PC-3 (cell line): Measurements from ENCODE around the gene C19orf25. TPM values are rescaled to one million over a fixed set of nuclear protein-coding genes. Genes with fewer than 3 reads are reported as not detected.

Experiments
- ATAC-seq: fragments of 200-7000 bp; cut with Tn5 transposase; 2 replicates; pipeline ENCODE4 v1.9.1; 2020; ENCODE audit warnings: mild to moderate bottlenecking, moderate library complexity
- Bru-seq: library from RNA; stranded (reverse); fragments of 400-500 nt; gene quantifications from one replicate; lab custom pipeline; 2021; lab: Mats Ljungman, UMichigan
- BruChase-seq, 2 experiments: library from RNA; stranded (reverse); fragments of 400-500 nt; gene quantifications; one replicate each; lab custom pipeline; 2021; lab: Mats Ljungman, UMichigan
- BruUV-seq: library from RNA; stranded (reverse); fragments of 400-500 nt; replicated peaks from 2 replicates; lab custom pipeline; 2021; lab: Mats Ljungman, UMichigan
- CTCF ChIA-PET: fragments of 300-600 bp; sonication (Branson Sonifier 250); formaldehyde crosslinking; loops from one replicate; lab custom pipeline; 2022; ENCODE audit warnings: antibody characterized with exemption; lab: Charles Lee
- POLR2A ChIA-PET: fragments of 300-600 bp; sonication (Branson Sonifier 250); formaldehyde crosslinking; loops from one replicate; lab custom pipeline; 2022; ENCODE audit warnings: antibody characterized with exemption; ENCODE audit not compliant: unreplicated experiment; lab: Charles Lee
- DNase-seq: peaks from one replicate; pipeline ENCODE4 v3.0.0-alpha.2; 2015
- H2AFZ ChIP-seq: fragments of 300-600 bp; sonication (generic); 2 replicates; pipeline ENCODE4 v1.6.0; 2016; ENCODE audit warnings: antibody characterized with exemption, low read length
- H3F3A ChIP-seq: fragments of 300-600 bp; sonication (generic); one replicate; pipeline ENCODE4 v1.6.0; 2017; ENCODE audit warnings: antibody characterized with exemption, low read length, control low read depth, mild to moderate bottlenecking; ENCODE audit not compliant: unreplicated experiment
- H3K27ac ChIP-seq: fragments of 300-600 bp; sonication (generic); 2 replicates; pipeline ENCODE4 v1.5.1; 2016; ENCODE audit warnings: mild to moderate bottlenecking, low read length
- H3K27me3 ChIP-seq: fragments of 300-600 bp; sonication (generic); 2 replicates; pipeline ENCODE4 v1.6.1; 2016; ENCODE audit warnings: low read length, mixed read lengths
- H3K36me3 ChIP-seq: fragments of 300-600 bp; sonication (generic); 2 replicates; pipeline ENCODE4 v1.6.1; 2016; ENCODE audit warnings: low read depth, mixed run types, low read length, mixed read lengths
- H3K4me1 ChIP-seq: fragments of 300-600 bp; sonication (generic); 2 replicates; pipeline ENCODE4 v1.5.1; 2016; ENCODE audit warnings: low read length; ENCODE audit not compliant: insufficient read depth
- H3K4me2 ChIP-seq: fragments of 300-600 bp; sonication (generic); 2 replicates; pipeline ENCODE4 v1.6.0; 2016; ENCODE audit warnings: low read length
- H3K4me3 ChIP-seq: fragments of 300-600 bp; sonication (generic); 2 replicates; pipeline ENCODE4 v1.5.1; 2016; ENCODE audit warnings: mild to moderate bottlenecking, low read length, mixed read lengths
- H3K79me2 ChIP-seq: fragments of 300-600 bp; sonication (generic); 2 replicates; pipeline ENCODE4 v1.6.1; 2017; ENCODE audit warnings: low read length, mixed read lengths
- H3K9ac ChIP-seq: fragments of 300-600 bp; sonication (generic); 2 replicates; pipeline ENCODE4 v1.6.0; 2016; ENCODE audit warnings: mild to moderate bottlenecking, low read length
- H3K9me2 ChIP-seq: fragments of 300-600 bp; sonication (generic); replicated peaks from 2 replicates; pipeline ENCODE4 v1.6.1; 2016; ENCODE audit warnings: mixed run types, low read length, mixed read lengths
- H3K9me3 ChIP-seq: fragments of 300-600 bp; sonication (generic); 2 replicates; pipeline ENCODE4 v1.6.1; 2016; ENCODE audit warnings: low read length, mixed read lengths
- H4K20me1 ChIP-seq: fragments of 300-600 bp; sonication (generic); 2 replicates; pipeline ENCODE4 v1.6.1; 2016; ENCODE audit warnings: low read length, mixed read lengths
- CTCF ChIP-seq: fragments of 300-600 bp; sonication (generic); conservative IDR thresholded peaks from 2 replicates; pipeline ENCODE4 v1.5.1; 2017; ENCODE audit warnings: antibody characterized with exemption, low read depth, mild to moderate bottlenecking, low read length
- EZH2 ChIP-seq: fragments of 300-600 bp; sonication (generic); IDR thresholded peaks from one replicate; pipeline ENCODE4 v1.6.1; 2017; ENCODE audit warnings: antibody characterized with exemption, mild to moderate bottlenecking, low read length; ENCODE audit not compliant: unreplicated experiment
- EZH2phosphoT487 ChIP-seq: fragments of 300-600 bp; sonication (generic); IDR thresholded peaks from 2 replicates; pipeline ENCODE4 v1.6.1; 2018; ENCODE audit warnings: mild to moderate bottlenecking, antibody characterized with exemption, low read length, borderline replicate concordance
- intact Hi-C: fragments of 100-400 bp; cut with micrococcal nuclease; formaldehyde crosslinking; loops from 2 replicates; pipeline ENCODE4 v1.9.0; 2023
- long read RNA-seq: library from polyadenylated mRNA; unstranded; transcript quantifications from one replicate; pipeline ENCODE4 v2.0.0, GENCODE V29; 2021; ENCODE audit not compliant: unreplicated experiment
- total RNA-seq: library from RNA; depleted of rRNA; stranded (reverse); fragments of >200 nt; gene quantifications from 2 replicates; pipeline ENCODE4 v1.2.3, GENCODE V29; 2014; rRNA removed

Gene C19orf25
- total RNA-seq (45.0 and 54.9 TPM in 2 replicates), Bru-seq, nascent RNA (percentile 57 among the genes with signal in this experiment), BruChase-seq, experiment 1, labeled RNA remaining after a 6-hour chase (percentile 71 among the genes with signal in this experiment), BruChase-seq, experiment 2, labeled RNA remaining after a 2-hour chase (percentile 63 among the genes with signal in this experiment)
- long read RNA-seq, transcript C19orf25-203 (3 exons, 1,837 nt) = major isoform, 24 of 82 reads
- long read RNA-seq, transcript C19orf25-202 (2 exons, 2,403 nt) = minor isoform, 7 of 82 reads
- long read RNA-seq, transcript C19orf25-211 (1 exons, 2,314 nt) = minor isoform, 17 of 82 reads
- long read RNA-seq, partial matches to known transcripts = 7 of 82 reads
- long read RNA-seq, other reads (novel, unspliced or antisense) = 17 of 82 reads

- peak; percentile 91 for DNase-seq
- no peak within 1 kb of the TSS for H3K27ac ChIP-seq
- no TSS peak for BruUV-seq
These were observed at the start of gene C19orf25 for GRCh38 chr19:1478934-1479707. C19orf25 (minus strand) TSS chr19:1479215; CDS start chr19:1478903, 312 bp downstream.

GRCh38 chr19:1527650-1528309 is 48.8 kb upstream of the C19orf25 start:
- ATAC-seq (no peak), DNase-seq (no peak)
- ChIA-PET CTCF (no interaction called here), POLR2A (no interaction called here)
- Histone ChIP-seq H3K27ac (no peak overlapping the region), H3K9me2 (no peaks in the 10 kb centered on the region), H3K4me3 (no peak overlapping the region), H3F3A (no peaks in the 10 kb centered on the region), H3K9ac (no peak overlapping the region), H4K20me1 (no peaks in the 10 kb centered on the region), H3K36me3 (no peaks in the 10 kb centered on the region), H3K9me3 (no peaks in the 10 kb centered on the region), H3K27me3 (no peaks in the 10 kb centered on the region), H3K4me2 (no peak overlapping the region), H3K4me1 (no peaks in the 10 kb centered on the region), H3K79me2 (no peaks in the 10 kb centered on the region), H2AFZ (no peak overlapping the region)
- TF ChIP-seq CTCF = no peak
- TF ChIP-seq EZH2 = no peak
- TF ChIP-seq EZH2phosphoT487 = no peak
- no TSS peak for BruUV-seq
- intact Hi-C loops = no loop called here

More at GRCh38 chr19:1478934-1479707, at the start of gene C19orf25:
- no peaks in the 10 kb centered on the region for H3K36me3 ChIP-seq
- CTCF ChIA-PET = interaction anchor here (0.6 kb wide), 1 partner anchor 36 kb away, joined by 3 read pairs; no protein-coding TSS in a partner anchor
- POLR2A ChIA-PET = no interaction called here
- H3K4me2 ChIP-seq = peak within 1 kb of the TSS; percentile 85
- H3K79me2 ChIP-seq = peaks cover 25% of the 10 kb centered on the region
- H3K9me2 ChIP-seq = no peaks in the 10 kb centered on the region
- ATAC-seq = peak; percentile 94
- intact Hi-C loops = no loop called here
- TF ChIP-seq CTCF (no peak), EZH2 (no peak), EZH2phosphoT487 (no peak)
- peak within 1 kb of the TSS; percentile 80 for H3K9ac ChIP-seq
- H3K27me3 ChIP-seq = no peaks in the 10 kb centered on the region
- H3K9me3 ChIP-seq = no peaks in the 10 kb centered on the region
- no peaks in the 10 kb centered on the region for H3K4me1 ChIP-seq
- H3K4me3 ChIP-seq = peak within 1 kb of the TSS; percentile 88
- peak within 1 kb of the TSS; percentile 99 for H2AFZ ChIP-seq
- no peaks in the 10 kb centered on the region for H4K20me1 ChIP-seq
- H3F3A ChIP-seq = no peaks in the 10 kb centered on the region
